IMR-90 (cell line): ENCODE data around the gene DNMT3A. TPM values are rescaled to one million over a fixed set of nuclear protein-coding genes. Genes with fewer than 3 reads are reported as not detected.

Source experiments
- ATAC-seq: fragments of 200-7000 bp; cut with Tn5 transposase; 2 replicates; pipeline ENCODE4 v1.9.1; 2020; ENCODE audit warnings: low read depth, mild to moderate bottlenecking, moderate library complexity
- BruUV-seq: library from RNA; stranded (reverse); fragments of 400-500 nt; replicated peaks from 2 replicates; lab custom pipeline; 2021; lab: Mats Ljungman, UMichigan
- CTCF ChIA-PET: fragments of 300-600 bp; formaldehyde crosslinking; extraction: SDS; loops from one replicate; lab custom pipeline; 2021; ENCODE audit warnings: antibody characterized with exemption; lab: Yijun Ruan, JAX
- POLR2A ChIA-PET: fragments of 300-600 bp; sonication (Branson Sonifier 250); formaldehyde crosslinking; loops from one replicate; lab custom pipeline; 2022; ENCODE audit warnings: antibody characterized with exemption; ENCODE audit not compliant: unreplicated experiment; lab: Charles Lee
- DNase-seq: peaks from one replicate; pipeline ENCODE4 v3.0.0; 2013
- H2AFZ ChIP-seq: replicated peaks from 2 replicates; pipeline ENCODE3; 2013; ENCODE audit warnings: low read length, mild to moderate bottlenecking; ENCODE audit not compliant: poor library complexity
- H2AK5ac ChIP-seq: 2 replicates; pipeline ENCODE4 v1.6.1; 2013; ENCODE audit warnings: low read depth, low read length, inconsistent platforms
- H2AK9ac ChIP-seq: replicated peaks from 2 replicates; pipeline ENCODE3; 2013; ENCODE audit warnings: mild to moderate bottlenecking, low read depth, low read length, moderate library complexity; ENCODE audit not compliant: poor library complexity
- H2BK120ac ChIP-seq: 2 replicates; pipeline ENCODE4 v1.6.1; 2013; ENCODE audit warnings: low read depth, low read length, inconsistent platforms
- H2BK15ac ChIP-seq: 3 replicates; pipeline ENCODE4 v1.6.1; 2013; ENCODE audit warnings: low read depth, low read length, inconsistent platforms
- H2BK20ac ChIP-seq: 2 replicates; pipeline ENCODE4 v1.6.1; 2013; ENCODE audit warnings: low read depth, mild to moderate bottlenecking, inconsistent platforms, low read length, moderate library complexity
- H2BK5ac ChIP-seq: 2 replicates; pipeline ENCODE4 v1.6.1; 2013; ENCODE audit warnings: mild to moderate bottlenecking, low read depth, low read length, inconsistent platforms; ENCODE audit not compliant: poor library complexity, severe bottlenecking
- H3K14ac ChIP-seq: replicated peaks from 2 replicates; pipeline ENCODE4 v1.6.1; 2013; ENCODE audit warnings: low read depth, low read length, inconsistent platforms
- H3K18ac ChIP-seq: 2 replicates; pipeline ENCODE4 v1.6.1; 2013; ENCODE audit warnings: low read depth, low read length, control low read depth
- H3K23ac ChIP-seq: 2 replicates; pipeline ENCODE4 v1.6.1; 2013; ENCODE audit warnings: low read depth, low read length, inconsistent platforms
- H3K27ac ChIP-seq: 2 replicates; pipeline ENCODE4 v1.5.1; 2013; ENCODE audit warnings: mild to moderate bottlenecking, control low read depth, low read length; ENCODE audit not compliant: insufficient read depth
- H3K27me3 ChIP-seq: 2 replicates; pipeline ENCODE4 v1.6.1; 2013; ENCODE audit warnings: low read length; ENCODE audit not compliant: control insufficient read depth, insufficient read depth
- H3K36me3 ChIP-seq: 2 replicates; pipeline ENCODE4 v1.6.1; 2013; ENCODE audit warnings: low read length, mixed read lengths; ENCODE audit not compliant: control insufficient read depth, insufficient read depth
- H3K4ac ChIP-seq: 2 replicates; pipeline ENCODE4 v1.6.1; 2013; ENCODE audit warnings: low read depth, low read length, inconsistent platforms
- H3K4me1 ChIP-seq: 2 replicates; pipeline ENCODE4 v1.6.1; 2013; ENCODE audit warnings: low read length, mixed read lengths; ENCODE audit not compliant: control insufficient read depth, insufficient read depth
- H3K4me2 ChIP-seq: 2 replicates; pipeline ENCODE4 v1.6.1; 2013; ENCODE audit warnings: low read depth, mild to moderate bottlenecking, control low read depth, low read length, moderate library complexity
- H3K4me3 ChIP-seq: 2 replicates; pipeline ENCODE4 v1.5.1; 2013; ENCODE audit warnings: low read depth, mild to moderate bottlenecking, control low read depth, low read length, moderate library complexity; ENCODE audit not compliant: insufficient read depth
- H3K56ac ChIP-seq: 2 replicates; pipeline ENCODE4 v1.6.1; 2013; ENCODE audit warnings: low read length, inconsistent platforms; ENCODE audit not compliant: insufficient read depth; ENCODE audit errors: extremely low read depth
- H3K79me1 ChIP-seq, 2 experiments: 2 replicates each; pipeline ENCODE4 v1.6.1; 2013; ENCODE audit warnings: low read length in 2 of 2, inconsistent platforms in 1 of 2, low read depth in 1 of 2
- H3K9ac ChIP-seq: 2 replicates; pipeline ENCODE4 v1.6.1; 2013; ENCODE audit warnings: low read depth, low read length, control low read depth
- H3K9me1 ChIP-seq: 2 replicates; pipeline ENCODE4 v1.6.1; 2013; ENCODE audit warnings: low read length, inconsistent platforms; ENCODE audit not compliant: insufficient read depth
- H3K9me3 ChIP-seq: 2 replicates; pipeline ENCODE4 v1.6.1; 2013; ENCODE audit warnings: low read length; ENCODE audit not compliant: control insufficient read depth, insufficient read depth
- H4K20me1 ChIP-seq: 2 replicates; pipeline ENCODE4 v1.6.1; 2013; ENCODE audit warnings: low read length, inconsistent platforms; ENCODE audit not compliant: insufficient read depth
- H4K5ac ChIP-seq: 2 replicates; pipeline ENCODE4 v1.6.1; 2013; ENCODE audit warnings: mild to moderate bottlenecking, low read depth, low read length, control low read depth
- H4K8ac ChIP-seq, 2 experiments: 2 replicates each; pipeline ENCODE4 v1.6.1; 2013; ENCODE audit warnings: low read depth in 2 of 2, low read length in 2 of 2, control low read depth in 1 of 2, inconsistent platforms in 1 of 2
- H4K91ac ChIP-seq: 2 replicates; pipeline ENCODE4 v1.6.1; 2013; ENCODE audit warnings: low read depth, low read length, inconsistent platforms; ENCODE audit not compliant: insufficient read depth
- BHLHE40 ChIP-seq: fragments of 150-350 bp; IDR thresholded peaks from 2 replicates; pipeline ENCODE4 v1.6.1; 2016; ENCODE audit warnings: mild to moderate bottlenecking, low read depth, low read length
- CEBPB ChIP-seq: IDR thresholded peaks from 2 replicates; pipeline ENCODE4 v1.6.1; 2012; ENCODE audit warnings: low read depth, low read length, improper control_type of control experiment
- CHD1 ChIP-seq: IDR thresholded peaks from 2 replicates; pipeline ENCODE4 v1.6.1; 2012; ENCODE audit warnings: low read depth, low read length, improper control_type of control experiment
- CTCF ChIP-seq: conservative IDR thresholded peaks from 2 replicates; pipeline ENCODE4 v1.5.1; 2012; ENCODE audit warnings: mild to moderate bottlenecking, low read depth, low read length, improper control_type of control experiment
- ELK1 ChIP-seq: fragments of 150-350 bp; IDR thresholded peaks from 2 replicates; pipeline ENCODE4 v1.6.1; 2016; ENCODE audit warnings: low read depth, mild to moderate bottlenecking, low read length, moderate library complexity, borderline replicate concordance
- FOS ChIP-seq: fragments of 150-350 bp; IDR thresholded peaks from 2 replicates; pipeline ENCODE4 v1.6.1; 2016; ENCODE audit warnings: low read depth, low read length
- MAFK ChIP-seq: IDR thresholded peaks from 2 replicates; pipeline ENCODE4 v1.6.1; 2012; ENCODE audit warnings: low read depth, low read length, improper control_type of control experiment
- MAZ ChIP-seq: IDR thresholded peaks from 2 replicates; pipeline ENCODE4 v1.6.1; 2012; ENCODE audit warnings: low read depth, mild to moderate bottlenecking, low read length, improper control_type of control experiment, moderate library complexity, borderline replicate concordance
- MXI1 ChIP-seq: IDR thresholded peaks from 2 replicates; pipeline ENCODE4 v1.6.1; 2012; ENCODE audit warnings: low read depth, mild to moderate bottlenecking, low read length, moderate library complexity, borderline replicate concordance
- NFE2L2 ChIP-seq: fragments of 150-350 bp; IDR thresholded peaks from 2 replicates; pipeline ENCODE4 v1.6.1; 2016; ENCODE audit warnings: low read depth, mild to moderate bottlenecking, low read length
- RAD21 ChIP-seq: IDR thresholded peaks from 2 replicates; pipeline ENCODE4 v1.6.1; 2012; ENCODE audit warnings: low read length, improper control_type of control experiment
- RCOR1 ChIP-seq: IDR thresholded peaks from 2 replicates; pipeline ENCODE4 v1.6.1; 2012; ENCODE audit warnings: mild to moderate bottlenecking, low read length, improper control_type of control experiment; ENCODE audit not compliant: insufficient replicate concordance
- SMC3 ChIP-seq: fragments of 150-350 bp; IDR thresholded peaks from 2 replicates; pipeline ENCODE4 v1.6.1; 2016; ENCODE audit warnings: low read depth, mild to moderate bottlenecking, antibody characterized with exemption, low read length, moderate library complexity
- USF2 ChIP-seq: fragments of 150-350 bp; IDR thresholded peaks from 2 replicates; pipeline ENCODE4 v1.6.1; 2017; ENCODE audit warnings: mild to moderate bottlenecking, antibody characterized with exemption, low read length, low read depth
- WGBS, 2 experiments: methylation state at CpG; one replicate each; pipeline versions ENCODE4 v1.1.5 to v1.1.7; 2013; ENCODE audit warnings: missing lambda C conversion rate in 2 of 2; ENCODE audit not compliant: insufficient read length in 1 of 2; ENCODE audit errors: extremely low coverage in 2 of 2; 5-methylcytosine and 5-hydroxymethylcytosine counted together
- dilution Hi-C: fragments of 300-500 bp; cut with HindIII; formaldehyde crosslinking; loops from one replicate; pipeline ENCODE4 v1.14.3; 2018; ENCODE audit warnings: low sequenced_read_pairs; ENCODE audit not compliant: unreplicated experiment
- in situ Hi-C: fragments of 300-500 bp; cut with MboI; formaldehyde crosslinking; loops from 3 replicates; pipeline ENCODE4 v1.14.3; 2019; ENCODE audit warnings: low sequenced_read_pairs, inconsistent platforms, mixed read lengths
- intact Hi-C: fragments of 100-400 bp; cut with micrococcal nuclease; formaldehyde crosslinking; loops from 2 replicates; pipeline ENCODE4 v1.10.0; 2022
- polyA plus RNA-seq, 3 experiments: library from polyadenylated mRNA; depleted of rRNA; stranded (reverse); fragments of >200 nt; gene quantifications; 2 replicates each; pipeline ENCODE4 v1.2.3, GENCODE V29; 2012; ENCODE audit warnings: low replicate concordance in 1 of 3
- total RNA-seq: library from RNA; depleted of rRNA; stranded (reverse); fragments of >200 nt; gene quantifications from 2 replicates; pipeline ENCODE4 v1.2.3, GENCODE V29; 2012

DNMT3A gene
- total and polyA plus RNA-seq, 2 of the 4 experiments (the other 2 are of a cell fraction): 4.4 to 9.7 TPM

GRCh38 chr2:25294573-25295462 lies 46.9 kb downstream of the DNMT3A start:
- intact Hi-C loops: no loop called here
- Histone ChIP-seq H2BK120ac (no peak overlapping the region), H3K4me1 (peaks cover 6% of the 10 kb centered on the region), H3K14ac (peak overlapping the region; percentile 46), H3K9me3 (no peaks in the 10 kb centered on the region), H3K4ac (peak overlapping the region; percentile 32; the same call in 1 of the 2 replicates), H3K27me3 (no peaks in the 10 kb centered on the region), H3K4me2 (no peak overlapping the region), H3K79me1 (no peaks in the 10 kb centered on the region), H3K23ac (no peak overlapping the region), H3K9ac (no peak overlapping the region), H4K20me1 (no peaks in the 10 kb centered on the region), H4K5ac (peak overlapping the region; percentile 18; the same call in 1 of the 2 replicates), H3K9me1 (no peaks in the 10 kb centered on the region), H3K56ac (no peak overlapping the region), H2BK20ac (no peak overlapping the region), H3K18ac (no peak overlapping the region), H2AK9ac (no peak overlapping the region), H3K27ac (no peak overlapping the region), H4K91ac (no peak overlapping the region), H3K36me3 (peaks cover 8% of the 10 kb centered on the region; the same call in 1 of the 2 replicates), H2BK15ac (no peak overlapping the region), H4K8ac (peak overlapping the region; percentile 34 to 82), H2AFZ (peak overlapping the region; percentile 86), H2BK5ac (no peak overlapping the region), H3K4me3 (no peak overlapping the region), H2AK5ac (no peak overlapping the region)
- CTCF ChIA-PET: no interaction called here
- 55% methylated on average over 9 of the region's 16 CpGs; no CpG with 5 or more reads in 1 of the 2 experiments for whole genome bisulfite sequencing, 2 experiments
- BruUV-seq: no TSS peak
- ATAC-seq: peak; percentile 64
- DNase-seq: peak; percentile 24
- POLR2A ChIA-PET: no interaction called here
- in situ Hi-C loops: no loop called here
- dilution Hi-C loops: no loop called here
- TF ChIP-seq SMC3 (no peak), ELK1 (no peak), RAD21 (no peak), USF2 (no peak), CTCF (no peak), RCOR1 (no peak), MAFK (no peak), NFE2L2 (no peak), CHD1 (no peak), MXI1 (no peak), FOS (no peak), BHLHE40 (no peak), CEBPB (no peak), MAZ (no peak; the same call in 1 of the 2 replicates)
